PFSK-1 (cell line): Measurements from ENCODE around the gene INSL6.

Source experiments
- FOXP2 ChIP-seq: optimal IDR thresholded peaks from 2 replicates; pipeline ENCODE3; 2011; ENCODE audit warnings: borderline replicate concordance, control low read depth, inconsistent platforms; ENCODE audit not compliant: insufficient read depth; ENCODE audit errors: extremely low read length, extremely low read depth
- POLR2AphosphoS5 ChIP-seq: IDR thresholded peaks from 2 replicates; pipeline ENCODE4 v1.6.1; 2012; ENCODE audit warnings: low read depth, mild to moderate bottlenecking, control low read depth, low read length, moderate library complexity
- REST ChIP-seq, 2 experiments: IDR thresholded peaks; 2 replicates each; pipeline versions ENCODE4 v1.6.1 to v1.8.0; 2011 to 2012; ENCODE audit warnings: low read depth in 2 of 2, low read length in 2 of 2, control low read depth in 1 of 2, inconsistent platforms in 1 of 2, mild to moderate bottlenecking in 1 of 2, moderate library complexity in 1 of 2; ENCODE audit not compliant: insufficient read depth in 1 of 2
- SIN3A ChIP-seq: IDR thresholded peaks from 2 replicates; pipeline ENCODE4 v1.6.1; 2012; ENCODE audit warnings: mild to moderate bottlenecking, low read length, moderate library complexity, borderline replicate concordance; ENCODE audit not compliant: insufficient read depth
- TAF1 ChIP-seq: IDR thresholded peaks from 2 replicates; pipeline ENCODE4 v1.6.1; 2012; ENCODE audit warnings: low read length, control low read depth, borderline replicate concordance; ENCODE audit not compliant: insufficient read depth

Gene INSL6

GRCh38 chr9:5184776-5185175, 663 bp downstream of the INSL6 start:
- TF ChIP-seq REST (IDR thresholded peaks at IDR 0.05; ENCODE audit: insufficient read depth in 1 of 2, low read depth in 2 of 2, low read length in 2 of 2): no peak
- no peak for TF ChIP-seq FOXP2
- TF ChIP-seq TAF1: no peak
- no peak for TF ChIP-seq SIN3A
- no peak for TF ChIP-seq POLR2AphosphoS5

DNA sequence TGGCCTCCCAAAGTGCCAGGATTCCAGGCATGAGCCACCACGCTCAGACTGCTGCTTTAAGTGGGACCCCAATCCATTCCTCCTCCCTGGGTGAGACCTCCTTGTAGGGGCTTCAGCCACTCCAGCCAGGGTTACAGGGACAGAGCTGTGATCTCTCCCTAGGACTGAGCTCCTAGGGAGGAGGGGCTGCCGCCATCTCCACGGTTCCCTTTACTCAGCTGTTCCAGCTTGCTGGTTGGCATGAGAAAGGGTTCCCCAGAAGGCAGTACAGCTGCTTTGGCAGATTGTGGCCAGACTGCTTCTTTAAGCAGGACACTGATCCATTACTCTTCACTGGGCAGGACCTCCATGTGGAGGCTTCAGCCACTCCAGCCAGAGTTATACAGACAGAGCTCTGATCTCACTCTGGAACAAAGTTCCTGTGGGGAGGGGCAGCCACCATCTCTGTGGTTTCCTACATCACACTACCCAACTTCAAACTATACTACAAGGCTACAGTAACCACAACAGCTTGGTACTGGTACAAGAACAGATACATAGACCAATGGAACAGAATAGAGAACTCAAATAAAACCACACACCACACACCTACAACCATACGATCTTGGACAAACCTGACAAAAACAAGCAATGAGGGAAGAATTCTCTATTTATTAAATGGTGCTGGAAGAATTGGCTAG, 7.2 kb downstream of the INSL6 start:
- TF ChIP-seq REST (IDR thresholded peaks at IDR 0.05; ENCODE audit: insufficient read depth in 1 of 2, low read depth in 2 of 2, low read length in 2 of 2): no peak
- no peak for TF ChIP-seq FOXP2
- no peak for TF ChIP-seq SIN3A
- TF ChIP-seq TAF1: no peak
- no peak for TF ChIP-seq POLR2AphosphoS5

- no peak for TF ChIP-seq SIN3A
- TF ChIP-seq FOXP2: no peak
- TF ChIP-seq TAF1: no peak
- no peak for TF ChIP-seq POLR2AphosphoS5
- no peak for TF ChIP-seq REST (IDR thresholded peaks at IDR 0.05; ENCODE audit: insufficient read depth in 1 of 2, low read depth in 2 of 2, low read length in 2 of 2)
These were observed 39.2 kb downstream of the INSL6 start for GRCh38 chr9:5146241-5146640.

DNA sequence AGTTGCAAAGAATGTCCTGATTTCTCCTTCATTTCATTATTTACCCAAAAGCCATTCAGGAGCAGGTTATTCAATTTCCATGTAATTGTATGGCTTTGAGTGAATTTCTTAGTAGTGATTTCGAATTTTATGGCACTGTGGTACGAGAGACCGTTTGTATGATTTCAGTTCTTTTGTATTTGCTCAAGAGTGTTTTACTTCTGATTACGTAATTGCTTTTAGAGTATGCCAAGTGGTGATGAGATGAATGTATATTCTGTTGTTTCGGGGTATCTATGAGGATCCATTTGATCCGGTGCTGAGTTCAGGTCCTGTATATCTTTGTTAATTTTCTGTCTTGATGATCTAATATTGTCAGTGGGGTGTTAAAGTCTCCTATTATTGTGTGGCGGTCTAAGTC, 41.2 kb downstream of the INSL6 start:
- TF ChIP-seq FOXP2: no peak
- TF ChIP-seq TAF1: no peak
- no peak for TF ChIP-seq REST (IDR thresholded peaks at IDR 0.05; ENCODE audit: insufficient read depth in 1 of 2, low read depth in 2 of 2, low read length in 2 of 2)

DNA sequence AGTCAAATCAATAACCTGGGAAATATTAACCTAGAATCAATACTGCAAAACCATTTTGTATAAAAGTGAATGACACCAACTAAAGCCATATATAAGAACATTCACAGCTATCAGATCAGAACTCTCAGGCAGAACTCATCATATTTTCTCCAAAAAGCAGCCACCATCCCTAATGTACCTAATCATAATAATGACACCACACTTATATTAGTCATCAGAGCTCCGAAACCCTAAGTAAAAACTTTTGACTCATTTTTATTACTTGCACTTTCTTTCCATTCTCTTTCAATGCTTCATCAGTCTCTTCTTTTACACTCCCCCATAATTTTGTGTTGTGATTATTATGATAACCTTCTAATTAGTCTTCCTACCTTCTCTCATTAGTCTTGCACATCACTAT, 45.3 kb downstream of the INSL6 start:
- TF ChIP-seq REST (IDR thresholded peaks at IDR 0.05; ENCODE audit: insufficient read depth in 1 of 2, low read depth in 2 of 2, low read length in 2 of 2) (no peak), POLR2AphosphoS5 (no peak), SIN3A (no peak), FOXP2 (no peak), TAF1 (no peak)
